CD14-positive monocyte (primary cell): ENCODE results near the gene ARMH3. TPM values are rescaled to one million over a fixed set of nuclear protein-coding genes. Genes with fewer than 3 reads are reported as not detected.

Experiments used
- DNase-seq, 3 donors: peaks; one replicate each; pipeline ENCODE4 v3.0.0-alpha.2; 2011 to 2022
- H2AFZ ChIP-seq: 2 replicates; pipeline ENCODE4 v1.6.0; 2012; ENCODE audit warnings: mild to moderate bottlenecking, low read depth, low read length, inconsistent platforms; ENCODE audit not compliant: insufficient read depth, poor library complexity, severe bottlenecking
- H3K27ac ChIP-seq, 2 donors: 1 replicate in 1 of 2; 2 replicates in 1 of 2; pipeline ENCODE4 v1.5.1; 2012 to 2013; ENCODE audit warnings: low read length in 2 of 2, control low read depth in 1 of 2, inconsistent platforms in 1 of 2, low read depth in 1 of 2, mild to moderate bottlenecking in 1 of 2
- H3K27me3 ChIP-seq, 2 donors: one replicate each; pipeline versions ENCODE4 v1.6.0 to v1.6.1; 2011 to 2013; ENCODE audit warnings: low read length in 2 of 2; ENCODE audit not compliant: control insufficient read depth in 2 of 2, insufficient read depth in 2 of 2
- H3K36me3 ChIP-seq, 2 donors: replicated peaks in 1 of 2; 1 replicate in 1 of 2; 2 replicates in 1 of 2; pipeline versions ENCODE4 v1.5.1 to v1.6.1; 2012 to 2013; ENCODE audit warnings: low read length in 2 of 2, control low read depth in 1 of 2, inconsistent platforms in 1 of 2, mild to moderate bottlenecking in 1 of 2; ENCODE audit not compliant: insufficient read depth in 2 of 2, control insufficient read depth in 1 of 2
- H3K4me1 ChIP-seq, 2 donors: 1 replicate in 1 of 2; 2 replicates in 1 of 2; pipeline versions ENCODE4 v1.5.1 to v1.6.1; 2012 to 2013; ENCODE audit warnings: low read length in 2 of 2, control low read depth in 1 of 2, inconsistent platforms in 1 of 2, mild to moderate bottlenecking in 1 of 2, moderate library complexity in 1 of 2; ENCODE audit not compliant: insufficient read depth in 2 of 2, control insufficient read depth in 1 of 2
- H3K4me2 ChIP-seq: replicated peaks from 2 replicates; pipeline ENCODE3; 2012; ENCODE audit warnings: low read length, moderate library complexity, mild to moderate bottlenecking; ENCODE audit not compliant: poor library complexity, severe bottlenecking; ENCODE audit errors: extremely low read depth
- H3K4me3 ChIP-seq, 3 experiments: fragments of 200-600 bp in 1 of 3; sonication (generic) in 1 of 3; replicated peaks in 1 of 3; 1 replicate in 2 of 3; 2 replicates in 1 of 3; pipeline ENCODE4 v1.5.1; 2011 to 2013; ENCODE audit warnings: low read length in 3 of 3, mild to moderate bottlenecking in 3 of 3, control low read depth in 2 of 3, low read depth in 2 of 3, inconsistent platforms in 1 of 3, moderate library complexity in 1 of 3
- H3K79me2 ChIP-seq: 2 replicates; pipeline ENCODE4 v1.6.0; 2012; ENCODE audit warnings: mild to moderate bottlenecking, control low read depth, inconsistent platforms, low read length, moderate library complexity; ENCODE audit not compliant: insufficient read depth
- H3K9ac ChIP-seq: 2 replicates; pipeline ENCODE4 v1.6.0; 2017; ENCODE audit warnings: low read length, mild to moderate bottlenecking; ENCODE audit not compliant: insufficient read depth, poor library complexity, severe bottlenecking
- H3K9me3 ChIP-seq, 2 donors: replicated peaks in 1 of 2; 1 replicate in 1 of 2; 2 replicates in 1 of 2; pipeline versions ENCODE4 v1.5.1 to v1.6.1; 2012 to 2013; ENCODE audit warnings: low read length in 2 of 2, control low read depth in 1 of 2; ENCODE audit not compliant: control insufficient read depth in 1 of 2, insufficient read depth in 1 of 2
- H4K20me1 ChIP-seq: 2 replicates; pipeline ENCODE4 v1.6.0; 2012; ENCODE audit warnings: mild to moderate bottlenecking, low read length, control low read depth, moderate library complexity; ENCODE audit not compliant: insufficient read depth
- H3K27ac Mint-ChIP-seq, 7 donors: one replicate each; pipeline ENCODE4 v1.8.0; 2020; ENCODE audit warnings: mild to moderate bottlenecking in 7 of 7, mixed read lengths in 7 of 7, moderate library complexity in 6 of 7, inconsistent platforms in 2 of 7
- H3K27me3 Mint-ChIP-seq, 3 donors: one replicate each; pipeline ENCODE4 v1.8.0; 2021 to 2022; ENCODE audit warnings: low read depth in 3 of 3, mild to moderate bottlenecking in 3 of 3, mixed read lengths in 3 of 3, moderate library complexity in 3 of 3, inconsistent platforms in 1 of 3
- H3K36me3 Mint-ChIP-seq, 2 donors: one replicate each; pipeline ENCODE4 v1.8.0; 2020; ENCODE audit warnings: mixed read lengths in 2 of 2, inconsistent platforms in 1 of 2, mild to moderate bottlenecking in 1 of 2
- H3K4me1 Mint-ChIP-seq: one replicate; pipeline ENCODE4 v1.8.0; 2020; ENCODE audit warnings: mild to moderate bottlenecking, mixed read lengths
- H3K4me3 Mint-ChIP-seq, 2 donors: one replicate each; pipeline ENCODE4 v1.8.0; 2020; ENCODE audit warnings: mild to moderate bottlenecking in 2 of 2, mixed read lengths in 2 of 2, moderate library complexity in 1 of 2
- H3K9me3 Mint-ChIP-seq, 7 donors: one replicate each; pipeline ENCODE4 v1.8.0; 2020 to 2022; ENCODE audit warnings: mixed read lengths in 7 of 7, mild to moderate bottlenecking in 6 of 7, moderate library complexity in 6 of 7, inconsistent platforms in 2 of 7
- WGBS: methylation state at CpG from one replicate; pipeline ENCODE4 v1.1.5; 2013; ENCODE audit warnings: missing lambda C conversion rate; ENCODE audit not compliant: insufficient coverage; 5-methylcytosine and 5-hydroxymethylcytosine counted together
- intact Hi-C, 2 donors: fragments of 100-400 bp; cut with micrococcal nuclease; formaldehyde crosslinking; loops; one replicate each; pipeline versions ENCODE4 v1.15.0 to v1.15.1; 2023
- polyA plus RNA-seq, 3 donors: library from polyadenylated mRNA; depleted of rRNA in 1 of 3; unstranded in 2 of 3; stranded (reverse) in 1 of 3; fragments of 300-500 nt in 2 of 3; fragments of >200 nt in 1 of 3; fragmentation: Illumina TruSeq in 2 of 3; gene quantifications; 1 replicate in 2 of 3; 2 replicates in 1 of 3; pipeline ENCODE4 v1.2.3, GENCODE V29; 2012 to 2021
- TF ChIP-seq, protein P1 (sequence below): fragments of 200-600 bp; IDR thresholded peaks from one replicate; pipeline ENCODE4 v1.8.0; 2022; ENCODE audit warnings: antibody characterized with exemption, mild to moderate bottlenecking

The ARMH3 gene
- polyA plus RNA-seq, 3 donors, result 20.4 to 26.3 (median 22.1) TPM

DNA sequence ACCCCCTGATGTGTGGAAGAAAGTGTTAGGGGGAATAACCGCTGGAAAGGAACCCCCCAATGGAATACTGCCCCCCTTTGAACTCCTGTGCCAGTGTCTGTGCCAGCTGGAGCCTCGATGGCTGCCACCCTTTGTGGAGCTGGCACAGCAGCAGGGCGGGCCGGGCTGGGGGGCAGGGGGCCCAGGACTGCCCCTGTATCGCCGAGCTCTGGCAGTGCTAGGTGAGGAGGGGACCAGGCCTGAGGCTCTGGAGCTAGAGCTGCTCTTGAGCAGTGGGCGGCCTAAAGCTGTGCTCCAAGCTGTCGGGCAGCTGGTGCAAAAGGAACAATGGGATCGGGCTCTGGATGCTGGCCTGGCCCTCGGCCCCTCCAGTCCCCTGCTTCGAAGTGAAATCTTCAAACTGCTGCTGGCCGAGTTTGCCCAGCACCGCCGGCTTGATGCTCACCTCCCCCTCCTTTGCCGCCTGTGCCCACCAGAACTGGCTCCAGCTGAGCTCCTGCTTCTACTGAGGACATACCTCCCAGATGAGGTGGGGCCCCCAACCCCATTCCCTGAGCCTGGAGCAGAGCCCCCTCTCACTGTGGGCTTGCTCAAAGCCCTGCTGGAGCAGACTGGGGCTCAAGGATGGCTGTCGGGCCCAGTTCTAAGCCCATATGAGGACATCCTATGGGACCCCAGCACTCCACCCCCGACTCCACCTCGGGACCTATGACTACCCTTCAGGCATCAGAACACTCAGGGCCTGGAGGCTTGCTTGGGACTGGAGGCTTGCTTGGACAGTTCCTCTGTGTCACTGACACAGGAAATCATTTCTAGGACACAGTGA is 11.3 kb upstream of the ARMH3 start:
- H3K4me3 ChIP-seq, result peak overlapping the region in 1 of 3 experiments; percentile 92
- no peaks in the 10 kb centered on the region for H3K27me3 ChIP-seq
- H3K9ac ChIP-seq, result peak overlapping the region; percentile 96
- peaks cover 44% of the 10 kb centered on the region for H4K20me1 ChIP-seq
- intact Hi-C loops, result loop anchor here in 1 of 2 donors (5.0 kb wide), 2 partner anchors 225 to 285 kb away; partner anchors contain the start of genes KCNIP2 and NPM3
- TF ChIP-seq, protein P1, sequence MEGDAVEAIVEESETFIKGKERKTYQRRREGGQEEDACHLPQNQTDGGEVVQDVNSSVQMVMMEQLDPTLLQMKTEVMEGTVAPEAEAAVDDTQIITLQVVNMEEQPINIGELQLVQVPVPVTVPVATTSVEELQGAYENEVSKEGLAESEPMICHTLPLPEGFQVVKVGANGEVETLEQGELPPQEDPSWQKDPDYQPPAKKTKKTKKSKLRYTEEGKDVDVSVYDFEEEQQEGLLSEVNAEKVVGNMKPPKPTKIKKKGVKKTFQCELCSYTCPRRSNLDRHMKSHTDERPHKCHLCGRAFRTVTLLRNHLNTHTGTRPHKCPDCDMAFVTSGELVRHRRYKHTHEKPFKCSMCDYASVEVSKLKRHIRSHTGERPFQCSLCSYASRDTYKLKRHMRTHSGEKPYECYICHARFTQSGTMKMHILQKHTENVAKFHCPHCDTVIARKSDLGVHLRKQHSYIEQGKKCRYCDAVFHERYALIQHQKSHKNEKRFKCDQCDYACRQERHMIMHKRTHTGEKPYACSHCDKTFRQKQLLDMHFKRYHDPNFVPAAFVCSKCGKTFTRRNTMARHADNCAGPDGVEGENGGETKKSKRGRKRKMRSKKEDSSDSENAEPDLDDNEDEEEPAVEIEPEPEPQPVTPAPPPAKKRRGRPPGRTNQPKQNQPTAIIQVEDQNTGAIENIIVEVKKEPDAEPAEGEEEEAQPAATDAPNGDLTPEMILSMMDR, result no peak
- H3K27ac ChIP-seq, result peak overlapping the region; percentile 30 to 87
- peaks cover under 1 to 1% (median 1%) of the 10 kb centered on the region in 3 donors for H3K27me3 Mint-ChIP-seq
- no peaks in the 10 kb centered on the region for H3K9me3 ChIP-seq
- H3K36me3 Mint-ChIP-seq, result peaks cover 2 to 12% of the 10 kb centered on the region in 2 donors
- H3K9me3 Mint-ChIP-seq, result no peaks in the 10 kb centered on the region
- H3K79me2 ChIP-seq, result peaks cover 49% of the 10 kb centered on the region
- peak overlapping the region in 4 of 7 donors; percentile 42 to 79 (median 65) for H3K27ac Mint-ChIP-seq
- H3K4me3 Mint-ChIP-seq, result peak overlapping the region; percentile 26 to 81
- WGBS, result 98% methylated on average over 18 of the region's 18 CpGs
- no peak for DNase-seq
- peaks cover 50% of the 10 kb centered on the region in 2 donors for H3K4me1 ChIP-seq
- peak overlapping the region; percentile 98 for H3K4me2 ChIP-seq
- H3K4me1 Mint-ChIP-seq, result peaks cover 57% of the 10 kb centered on the region
- H3K36me3 ChIP-seq, result peaks cover 0 to 13% of the 10 kb centered on the region in 2 donors
- no peak overlapping the region for H2AFZ ChIP-seq

DNA sequence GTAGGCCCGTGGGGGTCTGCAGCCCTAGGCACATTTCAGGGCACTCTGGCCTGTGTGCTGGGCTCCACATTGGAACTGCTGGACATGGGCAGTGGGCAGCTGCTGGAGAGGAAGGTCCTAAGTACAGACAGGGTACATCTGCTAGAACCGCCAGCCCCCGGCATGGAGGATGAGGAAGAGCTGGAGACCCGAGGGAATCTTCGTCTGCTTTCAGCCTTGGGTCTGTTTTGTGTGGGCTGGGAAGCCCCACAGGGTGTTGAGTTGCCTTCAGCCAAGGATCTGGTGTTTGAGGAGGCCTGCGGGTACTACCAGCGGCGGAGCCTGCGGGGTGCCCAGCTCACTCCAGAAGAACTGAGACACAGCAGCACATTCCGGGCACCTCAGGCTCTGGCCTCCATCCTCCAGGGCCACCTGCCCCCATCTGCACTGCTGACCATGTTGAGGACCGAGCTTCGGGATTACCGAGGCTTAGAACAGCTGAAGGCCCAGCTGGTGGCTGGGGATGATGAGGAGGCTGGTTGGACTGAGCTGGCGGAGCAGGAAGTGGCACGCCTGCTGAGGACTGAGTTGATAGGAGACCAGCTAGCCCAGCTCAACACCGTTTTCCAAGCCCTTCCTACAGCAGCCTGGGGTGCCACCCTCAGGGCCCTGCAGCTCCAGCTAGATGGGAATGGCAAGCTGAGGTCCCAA is 10.6 kb upstream of the ARMH3 start:
- Histone ChIP-seq H4K20me1 (peaks cover 44% of the 10 kb centered on the region), H3K27me3 (no peaks in the 10 kb centered on the region), H2AFZ (no peak overlapping the region), H3K36me3 (peaks cover 0 to 13% of the 10 kb centered on the region in 2 donors), H3K79me2 (peaks cover 49% of the 10 kb centered on the region), H3K4me2 (peak overlapping the region; percentile 98), H3K4me3 (peak overlapping the region; percentile 64 to 92 (median 80)), H3K27ac (peak overlapping the region; percentile 49 to 87), H3K9ac (peak overlapping the region; percentile 96), H3K9me3 (no peaks in the 10 kb centered on the region), H3K4me1 (peaks cover 50% of the 10 kb centered on the region in 2 donors)
- Mint-ChIP-seq H3K27me3 (peaks cover 1 to 2% (median 1%) of the 10 kb centered on the region in 3 donors), H3K27ac (peak overlapping the region in 6 of 7 donors; percentile 35 to 91 (median 82)), H3K9me3 (no peaks in the 10 kb centered on the region), H3K4me3 (peak overlapping the region; percentile 81 to 94), H3K4me1 (peaks cover 54% of the 10 kb centered on the region), H3K36me3 (peaks cover 2 to 8% of the 10 kb centered on the region in 2 donors)
- TF ChIP-seq, protein P1, result no peak
- intact Hi-C loops, result loop anchor here in 1 of 2 donors (5.0 kb wide), 2 partner anchors 224 to 284 kb away; partner anchors contain the start of genes KCNIP2 and NPM3
- 87% methylated on average over 10 of the region's 16 CpGs for WGBS
- DNase-seq, result no peak
